GM18951 (cell line): ENCODE results near the gene GNAO1.

Experiments used
- POLR2A ChIP-seq: IDR thresholded peaks from 4 replicates; pipeline ENCODE4 v1.6.1; 2011; ENCODE audit warnings: mild to moderate bottlenecking; ENCODE audit not compliant: insufficient read length, insufficient read depth; ENCODE audit errors: extremely low read depth
- in situ Hi-C: fragments of 300-500 bp; cut with MboI; formaldehyde crosslinking; loops from one replicate; pipeline ENCODE4 v1.12.0; 2022; ENCODE audit warnings: low sequenced_read_pairs, mixed read lengths, inconsistent platforms; ENCODE audit not compliant: unreplicated experiment

The GNAO1 gene

DNA sequence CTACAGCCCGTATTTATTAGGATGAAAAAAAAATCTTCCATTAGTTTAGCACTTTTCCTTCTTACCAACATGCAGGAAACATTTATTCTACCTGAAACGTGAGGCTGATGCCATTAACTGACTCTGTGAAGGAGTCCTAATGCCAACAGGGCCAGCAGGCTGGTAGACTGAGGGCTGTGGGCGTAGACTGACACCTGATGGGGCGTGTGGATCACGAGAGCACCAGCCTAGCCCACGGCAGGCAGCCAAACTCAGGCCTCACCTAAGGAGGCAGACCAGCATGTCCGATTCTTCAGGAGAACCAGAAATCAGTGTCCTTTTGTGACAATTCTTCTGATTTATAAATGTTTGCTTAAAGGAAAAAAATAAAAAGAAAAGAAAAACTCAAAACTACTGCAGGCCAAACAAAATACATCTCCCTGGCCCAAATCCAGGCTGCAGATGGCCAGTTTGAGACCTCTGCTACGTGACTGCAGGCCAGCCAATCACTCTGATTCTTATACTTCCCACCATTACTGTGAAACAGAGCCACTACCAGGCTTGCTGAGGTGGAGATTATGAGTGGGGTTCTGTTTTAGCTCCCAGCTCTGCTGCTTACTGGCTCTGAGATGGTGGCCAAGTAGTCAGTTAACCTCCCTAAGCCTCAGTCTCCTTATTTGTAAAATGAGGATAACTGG, 66.5 kb downstream of the GNAO1 start:
- TF ChIP-seq POLR2A = no peak
- in situ Hi-C loops = no loop called here

DNA sequence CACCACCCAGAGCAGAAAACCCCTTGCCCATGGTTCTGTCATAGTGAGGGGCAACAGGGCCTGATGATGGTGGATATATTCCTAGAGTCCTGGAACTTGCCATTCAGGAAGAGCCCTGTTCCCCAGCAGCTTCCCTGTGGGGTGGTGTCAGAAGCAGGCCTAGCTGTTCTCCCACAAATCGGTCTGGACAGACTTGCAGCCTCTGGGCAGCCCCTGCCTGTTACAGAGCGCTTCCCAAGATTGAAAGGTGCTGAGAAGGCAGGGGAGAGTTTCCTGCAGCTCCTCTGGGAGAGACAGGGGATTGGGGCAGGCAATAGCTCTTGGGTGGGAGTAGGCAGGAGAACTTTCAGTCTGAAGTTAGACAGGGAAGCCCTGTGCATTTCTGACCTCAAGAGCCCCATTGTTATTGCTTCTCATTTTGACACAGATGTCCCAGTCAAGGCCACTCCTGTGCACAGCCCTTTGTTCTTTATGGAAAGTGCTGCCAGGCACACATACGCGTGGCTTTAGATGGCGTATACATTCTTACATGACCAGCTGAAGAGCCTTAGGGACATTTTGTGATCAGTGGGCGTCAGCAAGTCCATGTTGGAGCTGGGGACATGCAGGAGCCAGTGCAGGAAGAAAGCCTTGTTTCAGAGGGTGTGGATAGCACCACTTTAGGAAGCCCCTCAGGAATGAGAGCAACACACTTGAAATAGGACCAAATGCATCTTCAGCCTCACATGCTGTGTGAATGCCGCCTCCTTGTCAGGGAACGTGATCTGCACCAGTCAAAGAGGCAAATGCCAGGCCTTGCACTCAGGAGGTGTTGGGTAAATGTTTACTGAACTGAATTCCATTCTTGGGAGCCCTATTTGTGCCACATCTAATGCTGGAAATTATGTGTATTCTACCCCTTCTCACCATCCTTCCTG, 67.5 kb downstream of the GNAO1 start:
- in situ Hi-C loops = no loop called here
- TF ChIP-seq POLR2A = no peak

DNA sequence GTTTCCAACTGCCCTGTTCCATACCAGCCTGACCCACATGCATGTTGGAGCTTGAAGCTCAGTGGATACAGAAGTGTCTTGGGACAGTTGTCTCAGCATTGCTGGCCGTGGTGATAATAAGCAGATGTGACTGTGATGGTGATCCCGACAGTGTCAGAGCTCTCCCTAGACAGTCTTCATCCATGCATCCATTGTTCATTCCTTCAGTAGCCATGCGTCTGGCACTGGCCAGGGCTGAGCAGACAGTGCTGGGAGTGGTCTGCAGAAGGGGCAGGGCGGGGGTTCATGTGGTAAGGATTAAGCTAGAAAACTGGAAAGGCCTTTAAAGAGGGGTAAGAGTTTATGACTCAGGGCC, 68.1 kb downstream of the GNAO1 start:
- TF ChIP-seq POLR2A = no peak

DNA sequence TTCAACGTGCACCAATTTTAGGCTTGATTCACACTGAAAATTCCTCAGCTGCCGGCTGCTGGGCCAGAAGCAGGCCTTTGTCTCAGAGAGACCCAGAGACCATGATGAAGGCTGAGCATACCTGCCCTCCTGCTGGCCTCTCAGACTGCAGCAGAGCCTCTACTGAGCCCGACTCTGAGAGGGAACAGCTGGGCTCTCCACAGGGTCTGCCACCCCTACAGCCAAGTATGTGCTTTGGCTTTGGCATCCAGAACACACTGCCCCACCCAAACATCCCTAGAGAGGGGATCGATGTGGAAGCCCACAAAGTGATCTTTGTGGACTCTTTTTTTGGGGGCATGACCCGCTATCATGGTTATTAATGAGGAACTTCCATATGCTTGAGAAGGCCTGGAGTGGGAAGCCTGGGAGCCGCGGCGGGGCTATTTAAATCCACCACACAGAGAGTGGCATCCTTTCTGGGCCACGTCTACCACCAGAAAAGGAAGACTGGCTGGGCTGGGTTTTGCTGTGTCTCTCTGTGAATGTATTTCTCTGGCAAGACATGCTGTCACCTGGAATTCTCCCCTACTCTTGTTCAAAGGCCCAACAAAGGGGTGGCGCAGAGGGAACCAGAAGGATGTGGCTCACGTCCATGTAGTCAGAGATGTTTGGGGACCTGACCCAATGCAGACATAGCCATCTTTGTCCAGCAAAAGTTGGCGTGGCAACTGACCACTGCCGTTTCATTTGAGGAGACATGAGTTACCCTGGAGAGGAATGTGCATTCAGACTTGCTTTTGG, 69.3 kb downstream of the GNAO1 start:
- TF ChIP-seq POLR2A = no peak
- in situ Hi-C loops = no loop called here

More for the DNA sequence above, 68.1 kb downstream of the GNAO1 start:
- in situ Hi-C loops = no loop called here

DNA sequence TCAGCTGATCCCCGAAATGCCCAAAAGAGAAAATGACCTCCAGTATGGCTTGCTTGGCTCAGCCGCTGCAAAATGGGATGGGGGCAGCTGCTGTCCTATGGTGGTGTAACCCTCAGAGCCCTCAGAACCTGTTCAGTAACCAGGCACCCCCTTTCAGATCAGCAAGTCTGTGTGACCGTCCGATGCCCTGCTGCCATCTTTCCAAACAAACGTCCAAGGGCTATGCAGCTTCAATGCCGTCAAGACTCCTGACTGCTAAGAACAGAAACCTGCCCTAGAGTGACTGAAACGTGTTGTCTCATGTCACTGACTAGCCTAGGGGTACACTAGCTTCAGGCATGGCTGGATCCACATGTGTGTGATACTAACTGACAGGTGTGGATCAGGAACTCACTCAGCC, 70.4 kb downstream of the GNAO1 start:
- no peak for TF ChIP-seq POLR2A
- in situ Hi-C loops = no loop called here

DNA sequence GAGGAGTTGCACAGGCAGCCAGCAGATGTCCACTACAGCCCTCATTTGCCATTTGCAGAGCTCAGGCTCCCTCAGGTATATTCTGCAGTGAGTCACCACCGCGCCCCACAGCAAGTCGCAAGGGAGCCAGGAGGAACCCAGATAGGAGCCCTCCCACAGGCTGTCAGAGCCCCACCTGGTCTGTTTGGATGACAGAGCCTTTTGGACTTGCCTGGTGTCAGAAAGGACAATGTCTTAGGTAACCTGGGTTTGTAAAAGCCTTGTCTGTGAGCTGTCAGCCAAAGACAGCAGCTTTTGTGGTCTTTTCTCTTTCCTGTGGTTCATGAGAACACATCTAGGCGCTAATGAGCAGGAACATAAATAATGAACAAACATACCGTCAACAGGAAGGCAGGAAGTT, 70.9 kb downstream of the GNAO1 start:
- in situ Hi-C loops = no loop called here
- TF ChIP-seq POLR2A = no peak

DNA sequence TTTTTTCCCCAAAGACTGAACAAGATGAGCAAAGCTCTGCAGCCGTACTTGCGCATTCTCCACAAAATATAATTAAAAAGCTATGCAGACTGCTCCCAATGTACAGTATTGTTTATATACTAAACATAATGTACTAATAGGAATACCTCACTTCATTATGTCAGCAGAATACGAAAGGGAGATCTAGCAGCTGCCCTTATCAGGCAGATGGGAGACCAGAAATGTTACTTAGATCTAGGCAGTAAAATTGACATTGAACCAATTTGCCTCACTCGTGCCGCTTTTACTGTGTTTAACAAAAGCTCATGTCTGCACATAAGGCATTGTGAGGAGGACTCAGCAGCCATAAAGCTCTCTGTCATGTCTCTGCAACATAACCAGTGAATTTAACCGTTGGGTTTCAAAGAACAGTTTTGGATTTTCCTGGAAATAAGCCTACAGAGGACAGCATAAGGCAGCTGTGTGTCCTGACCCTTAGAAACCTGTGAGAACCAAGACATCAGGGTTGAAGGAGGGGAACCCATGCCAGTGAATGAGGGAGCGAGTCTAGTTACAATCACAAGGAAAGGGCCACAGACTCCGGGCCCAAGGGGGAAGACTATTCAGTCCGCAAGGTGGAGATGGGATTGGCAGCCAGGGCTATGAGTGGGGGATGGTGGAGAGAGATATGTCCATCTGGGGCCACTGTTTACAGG, 71.4 kb downstream of the GNAO1 start:
- TF ChIP-seq POLR2A = no peak
- in situ Hi-C loops = no loop called here

DNA sequence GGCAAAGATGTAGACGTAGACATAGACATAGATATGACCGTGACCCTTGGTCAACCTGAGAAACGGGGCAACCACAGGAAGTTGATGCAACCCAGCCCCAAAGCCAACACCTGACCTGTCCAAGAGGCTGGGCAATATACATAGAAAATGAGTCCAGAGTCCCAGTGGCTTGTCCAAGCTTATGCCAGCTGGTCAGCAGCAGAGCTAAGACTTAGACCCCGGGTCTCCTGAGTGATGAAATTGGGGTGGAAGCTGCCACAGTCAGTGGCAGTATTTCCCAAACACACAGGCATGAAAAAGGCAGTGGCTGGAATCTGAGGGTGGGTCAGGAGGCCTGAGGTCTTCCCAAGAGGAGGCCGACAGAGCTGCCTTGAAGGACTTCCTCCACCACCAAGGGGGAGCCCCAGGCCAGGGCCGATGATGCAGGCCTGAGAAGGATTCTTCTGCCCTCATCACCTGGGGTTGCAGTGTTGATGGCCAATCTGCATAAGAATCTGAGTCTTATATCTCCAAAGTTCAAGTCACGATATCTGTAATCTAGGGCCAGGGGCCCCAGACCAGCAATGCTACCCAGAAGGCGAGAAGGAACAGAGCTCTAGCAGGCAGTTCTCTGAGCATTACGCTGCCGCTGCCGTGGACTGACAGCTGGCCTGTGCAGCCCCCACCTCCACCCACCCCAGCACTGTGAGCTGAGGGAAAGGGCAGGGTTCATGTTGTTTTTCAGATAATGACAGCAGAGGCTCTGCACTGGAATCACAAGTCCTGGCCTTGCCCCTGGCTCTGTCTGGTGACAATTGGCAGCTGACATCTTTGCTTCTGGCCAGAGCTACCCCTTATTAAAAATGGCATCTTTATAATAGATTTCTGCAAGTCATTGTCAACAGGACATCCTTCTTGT, 72.7 kb downstream of the GNAO1 start:
- no peak for TF ChIP-seq POLR2A
- in situ Hi-C loops = no loop called here

DNA sequence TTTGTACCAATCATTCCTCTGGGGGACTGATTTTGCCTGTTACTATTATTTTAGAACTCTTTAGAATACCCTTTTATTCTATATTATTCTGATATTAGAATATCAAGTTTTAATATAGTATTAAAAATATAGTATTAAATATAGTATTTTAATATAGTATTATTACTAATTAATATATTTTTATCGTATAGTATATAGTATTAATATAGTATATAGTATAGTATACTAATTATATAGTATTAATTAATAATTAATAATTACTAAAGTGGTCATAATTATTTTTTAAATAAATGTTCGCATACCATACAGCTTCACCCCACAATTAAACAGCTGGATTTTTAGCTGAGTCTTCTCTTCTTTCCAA, 73.3 kb downstream of the GNAO1 start:
- in situ Hi-C loops = no loop called here
- TF ChIP-seq POLR2A = no peak

DNA sequence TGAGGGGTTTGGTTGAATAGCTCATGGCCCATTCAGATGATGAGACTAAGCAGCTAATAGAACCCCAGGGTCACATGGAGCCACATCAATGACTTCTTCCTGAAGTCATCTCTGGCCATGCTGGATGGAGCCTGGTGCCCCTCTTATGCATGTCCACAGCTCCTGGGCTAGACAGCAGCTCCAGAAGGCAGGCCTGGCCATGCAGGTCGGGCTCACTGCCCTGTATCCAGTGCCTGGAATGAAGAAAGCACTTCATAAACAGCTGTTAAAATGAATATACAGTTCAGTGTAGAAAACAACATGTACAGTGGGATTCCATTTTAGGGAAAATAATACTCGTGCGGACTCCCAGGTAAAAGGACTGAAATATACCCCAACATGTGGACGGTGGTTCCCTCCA, 73.9 kb downstream of the GNAO1 start:
- in situ Hi-C loops = no loop called here
- TF ChIP-seq POLR2A = no peak

DNA sequence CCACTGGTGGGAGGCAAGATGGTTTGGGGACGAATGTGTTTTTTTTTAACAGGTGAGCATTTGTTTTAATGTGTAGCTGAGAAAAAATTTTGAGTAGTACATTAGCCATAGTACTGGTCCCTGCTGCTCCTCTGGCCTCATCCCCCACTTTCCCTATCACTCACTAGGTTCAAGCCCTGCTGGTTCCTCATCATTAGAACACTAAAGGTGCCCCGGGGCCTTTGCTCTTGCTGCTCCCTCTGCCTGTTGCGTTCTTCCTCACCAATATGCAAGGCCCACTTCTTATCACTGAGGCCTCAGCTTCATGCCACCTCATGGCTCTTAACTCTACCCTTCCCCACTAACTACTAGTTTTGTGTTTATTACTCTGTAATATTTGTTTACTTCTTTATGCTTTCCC, 74.5 kb downstream of the GNAO1 start:
- in situ Hi-C loops = no loop called here
- TF ChIP-seq POLR2A = no peak
